GM19468 (cell line): ENCODE data around the gene PTX3.

Source experiments
- ATAC-seq: cut with Tn5 transposase; IDR thresholded peaks from one replicate; pipeline ENCODE4 v1.9.1; 2021; ENCODE audit warnings: mild to moderate bottlenecking, moderate library complexity, moderate number of reproducible peaks; ENCODE audit not compliant: unreplicated experiment; ENCODE audit errors: extremely low read depth

Gene PTX3

GRCh38 chr3:157469561-157470294 is 33.1 kb downstream of the PTX3 start:
- ATAC-seq = no peak

GRCh38 chr3:157471064-157471463 is 34.4 kb downstream of the PTX3 start:
- no peak for ATAC-seq

DNA sequence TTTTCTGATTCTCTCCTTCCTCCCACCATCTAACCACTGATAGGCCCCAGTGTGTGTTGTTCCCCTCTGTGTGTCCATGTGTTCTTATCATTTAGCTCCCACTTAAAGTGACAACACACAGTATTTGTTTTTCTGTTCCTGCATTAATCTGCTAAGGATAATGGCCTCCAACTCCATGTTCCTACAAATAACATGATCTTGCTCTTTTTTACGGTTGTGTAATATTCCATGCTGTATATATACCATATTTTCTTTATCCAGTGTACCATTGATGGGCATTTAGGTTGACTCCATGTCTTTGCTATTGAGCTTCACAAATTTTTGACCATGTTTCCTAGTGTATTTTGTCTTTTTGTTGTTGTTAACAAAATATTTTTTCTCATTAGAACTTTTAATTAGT is 36.0 kb downstream of the PTX3 start:
- ATAC-seq = no peak

DNA sequence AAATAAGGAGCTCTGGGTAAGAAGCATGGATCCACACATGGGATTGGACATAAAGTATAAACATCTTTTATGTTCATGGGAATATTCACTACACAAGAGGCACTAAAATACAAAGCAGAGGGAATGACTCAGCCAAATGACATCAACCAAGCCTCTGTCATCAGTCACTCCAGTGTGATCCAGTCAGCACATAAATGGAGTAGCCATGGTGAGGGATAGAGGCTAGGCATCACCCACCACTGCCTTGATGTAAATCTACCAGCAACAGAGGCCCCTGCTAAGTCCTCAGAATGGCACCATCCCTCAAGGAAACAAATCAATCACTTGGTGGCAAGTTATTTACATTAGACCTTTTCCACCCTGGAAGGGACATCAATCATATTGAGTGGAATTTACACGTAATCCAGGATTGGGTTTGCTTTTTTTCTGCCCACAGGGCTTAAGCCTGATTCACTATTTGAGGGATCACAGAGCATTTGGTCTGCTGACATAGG is 39.3 kb downstream of the PTX3 start:
- no peak for ATAC-seq

DNA sequence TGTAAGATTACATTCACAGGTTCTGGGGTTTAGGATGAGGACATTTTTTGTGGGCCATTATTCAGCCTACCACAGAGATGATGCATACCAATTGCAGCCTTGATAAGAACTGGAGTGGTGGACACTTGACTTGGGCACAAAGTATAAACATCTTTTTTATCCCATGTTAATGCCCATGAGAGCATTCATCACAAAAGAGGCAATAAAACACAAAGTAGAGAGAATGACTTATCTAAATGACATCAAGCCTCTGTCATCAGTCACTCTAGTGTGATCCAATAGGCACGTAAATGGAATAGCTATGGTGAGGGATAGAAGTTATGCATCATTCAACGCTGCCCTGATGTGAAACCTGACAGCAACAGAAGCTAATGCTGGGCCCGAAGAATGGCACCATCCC is 40.8 kb downstream of the PTX3 start:
- ATAC-seq = no peak

GRCh38 chr3:157479464-157480243 is 43.0 kb downstream of the PTX3 start:
- ATAC-seq = no peak

- ATAC-seq = no peak
Observed at GRCh38 chr3:157487339-157487738, 50.7 kb downstream of the PTX3 start.

DNA sequence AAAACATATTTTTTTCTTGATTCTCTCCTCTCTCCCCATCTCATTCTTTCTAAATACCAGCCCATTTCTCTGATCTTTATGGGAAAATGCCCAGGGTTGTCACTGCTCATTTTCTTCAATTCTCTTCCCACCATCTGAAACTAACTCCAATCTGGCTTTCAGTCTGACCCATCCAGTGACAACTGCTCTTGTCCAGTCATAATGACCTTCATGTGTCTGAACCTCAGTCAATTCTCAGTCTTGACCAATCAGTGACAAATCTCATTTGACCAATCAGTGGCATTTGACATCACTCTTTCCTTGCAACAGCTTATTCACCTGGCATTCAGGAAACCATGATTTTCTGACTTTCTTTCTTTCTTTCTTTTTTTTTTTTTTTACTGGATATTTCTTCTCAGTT is 51.5 kb downstream of the PTX3 start:
- no peak for ATAC-seq

- no peak for ATAC-seq
Observed at GRCh38 chr3:157491136-157491535, 54.5 kb downstream of the PTX3 start.
